GM12874 (cell line): ENCODE measurements around the gene CRACR2B.

ENCODE experiments used
- TF ChIP-seq, protein P1 (sequence below): IDR thresholded peaks from 2 replicates; pipeline ENCODE4 v1.5.1; 2011; ENCODE audit warnings: low read depth, mild to moderate bottlenecking, control low read depth, low read length, moderate library complexity; ENCODE audit not compliant: insufficient read depth

The CRACR2B gene

DNA sequence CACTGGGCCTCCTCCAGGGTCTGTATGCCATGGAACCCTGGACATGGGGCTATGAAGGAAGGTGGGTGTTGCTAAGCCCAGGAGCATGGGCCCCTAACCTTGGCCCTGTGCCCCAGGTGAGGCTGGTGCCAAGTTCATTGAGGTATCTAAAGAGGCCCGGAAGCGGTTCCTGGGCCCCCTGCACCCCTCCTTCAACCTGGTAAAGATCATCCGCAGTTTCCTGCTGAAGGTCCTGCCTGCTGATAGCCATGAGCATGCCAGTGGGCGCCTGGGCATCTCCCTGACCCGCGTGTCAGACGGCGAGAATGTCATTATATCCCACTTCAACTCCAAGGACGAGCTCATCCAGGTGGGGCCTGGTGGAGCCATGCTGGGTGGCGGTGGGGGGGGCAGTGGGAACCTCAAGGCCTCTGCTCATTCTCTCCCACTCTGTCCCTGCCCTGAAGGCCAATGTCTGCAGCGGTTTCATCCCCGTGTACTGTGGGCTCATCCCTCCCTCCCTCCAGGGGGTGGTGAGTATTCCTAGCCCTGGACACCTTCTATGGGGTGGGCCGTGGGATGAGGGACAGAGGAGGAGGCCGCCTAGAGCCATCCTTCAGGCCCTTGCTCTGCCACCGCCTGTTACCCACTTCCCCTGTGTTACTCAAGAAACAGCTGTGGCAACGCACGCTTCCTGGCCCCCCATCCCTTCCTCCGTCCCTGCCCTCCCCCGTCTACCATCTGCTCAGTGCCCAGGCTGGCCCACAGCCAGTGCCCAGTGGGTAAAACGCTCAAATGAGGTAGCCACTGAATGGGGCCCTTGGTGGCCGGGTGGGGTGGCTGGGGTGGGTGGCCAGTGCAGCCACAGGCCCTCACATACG, 6.0 kb upstream of the CRACR2B start:
- TF ChIP-seq, protein P1, sequence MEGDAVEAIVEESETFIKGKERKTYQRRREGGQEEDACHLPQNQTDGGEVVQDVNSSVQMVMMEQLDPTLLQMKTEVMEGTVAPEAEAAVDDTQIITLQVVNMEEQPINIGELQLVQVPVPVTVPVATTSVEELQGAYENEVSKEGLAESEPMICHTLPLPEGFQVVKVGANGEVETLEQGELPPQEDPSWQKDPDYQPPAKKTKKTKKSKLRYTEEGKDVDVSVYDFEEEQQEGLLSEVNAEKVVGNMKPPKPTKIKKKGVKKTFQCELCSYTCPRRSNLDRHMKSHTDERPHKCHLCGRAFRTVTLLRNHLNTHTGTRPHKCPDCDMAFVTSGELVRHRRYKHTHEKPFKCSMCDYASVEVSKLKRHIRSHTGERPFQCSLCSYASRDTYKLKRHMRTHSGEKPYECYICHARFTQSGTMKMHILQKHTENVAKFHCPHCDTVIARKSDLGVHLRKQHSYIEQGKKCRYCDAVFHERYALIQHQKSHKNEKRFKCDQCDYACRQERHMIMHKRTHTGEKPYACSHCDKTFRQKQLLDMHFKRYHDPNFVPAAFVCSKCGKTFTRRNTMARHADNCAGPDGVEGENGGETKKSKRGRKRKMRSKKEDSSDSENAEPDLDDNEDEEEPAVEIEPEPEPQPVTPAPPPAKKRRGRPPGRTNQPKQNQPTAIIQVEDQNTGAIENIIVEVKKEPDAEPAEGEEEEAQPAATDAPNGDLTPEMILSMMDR = no peak

DNA sequence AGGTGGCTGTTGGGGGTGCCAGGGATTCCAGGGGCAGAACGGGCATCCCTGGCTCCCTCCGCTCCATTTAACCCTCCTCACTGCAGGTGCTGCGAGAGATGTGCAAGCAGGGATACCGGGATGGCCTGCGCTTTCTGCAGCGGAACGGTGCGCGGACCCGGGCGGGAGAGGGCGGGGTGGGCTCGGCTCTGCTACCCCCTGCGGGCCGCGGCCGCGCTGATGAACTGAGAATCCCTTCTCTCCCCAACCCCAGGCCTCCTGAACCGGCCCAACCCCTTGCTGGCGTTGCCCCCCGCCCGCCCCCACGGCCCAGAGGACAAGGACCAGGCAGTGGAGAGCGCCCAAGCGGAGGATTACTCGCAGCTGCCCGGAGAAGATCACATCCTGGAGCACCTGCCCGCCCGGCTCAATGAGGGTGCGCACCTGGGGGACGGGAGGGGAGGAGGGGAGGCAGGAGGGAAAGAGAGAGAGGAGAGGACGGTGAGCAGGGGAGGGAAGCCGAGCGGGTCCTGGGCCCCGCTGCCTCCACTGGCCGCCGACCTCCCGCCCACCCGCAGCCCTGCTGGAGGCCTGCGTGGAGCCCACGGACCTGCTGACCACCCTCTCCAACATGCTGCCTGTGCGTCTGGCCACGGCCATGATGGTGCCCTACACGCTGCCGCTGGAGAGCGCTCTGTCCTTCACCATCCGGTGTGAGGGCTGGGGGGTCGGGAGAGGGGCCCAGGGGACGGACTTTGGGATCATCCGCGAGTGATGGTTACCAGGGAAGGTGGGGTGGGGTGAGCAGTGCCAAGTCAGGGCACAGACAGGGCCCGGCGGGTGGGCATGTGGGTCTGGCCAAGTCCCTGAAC, 4.1 kb upstream of the CRACR2B start:
- TF ChIP-seq, protein P1 = no peak

DNA sequence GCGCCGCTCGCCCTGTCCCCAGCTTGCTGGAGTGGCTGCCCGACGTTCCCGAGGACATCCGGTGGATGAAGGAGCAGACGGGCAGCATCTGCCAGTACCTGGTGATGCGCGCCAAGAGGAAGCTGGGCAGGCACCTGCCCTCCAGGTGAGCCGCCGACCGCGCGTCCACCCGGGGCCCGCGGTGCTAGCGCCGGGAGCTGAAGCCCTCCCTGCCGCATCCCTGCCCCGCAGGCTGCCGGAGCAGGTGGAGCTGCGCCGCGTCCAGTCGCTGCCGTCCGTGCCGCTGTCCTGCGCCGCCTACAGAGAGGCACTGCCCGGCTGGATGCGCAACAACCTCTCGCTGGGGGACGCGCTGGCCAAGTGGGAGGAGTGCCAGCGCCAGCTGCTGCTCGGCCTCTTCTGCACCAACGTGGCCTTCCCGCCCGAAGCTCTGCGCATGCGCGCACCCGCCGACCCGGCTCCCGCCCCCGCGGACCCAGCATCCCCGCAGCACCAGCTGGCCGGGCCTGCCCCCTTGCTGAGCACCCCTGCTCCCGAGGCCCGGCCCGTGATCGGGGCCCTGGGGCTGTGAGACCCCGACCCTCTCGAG, 3.3 kb upstream of the CRACR2B start:
- TF ChIP-seq, protein P1 = no peak

DNA sequence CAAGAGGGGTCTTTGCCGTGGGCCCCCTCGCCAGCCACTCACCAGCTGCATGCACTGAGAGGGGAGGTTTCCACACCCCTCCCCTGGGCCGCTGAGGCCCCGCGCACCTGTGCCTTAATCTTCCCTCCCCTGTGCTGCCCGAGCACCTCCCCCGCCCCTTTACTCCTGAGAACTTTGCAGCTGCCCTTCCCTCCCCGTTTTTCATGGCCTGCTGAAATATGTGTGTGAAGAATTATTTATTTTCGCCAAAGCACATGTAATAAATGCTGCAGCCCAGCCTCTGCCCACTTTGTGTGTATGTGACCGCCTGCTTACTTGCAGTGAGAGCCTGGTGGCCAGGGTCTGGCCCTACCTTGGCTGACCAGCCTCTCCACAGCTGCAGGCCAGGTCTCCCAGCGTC, 2.8 kb upstream of the CRACR2B start:
- TF ChIP-seq, protein P1 = no peak

DNA sequence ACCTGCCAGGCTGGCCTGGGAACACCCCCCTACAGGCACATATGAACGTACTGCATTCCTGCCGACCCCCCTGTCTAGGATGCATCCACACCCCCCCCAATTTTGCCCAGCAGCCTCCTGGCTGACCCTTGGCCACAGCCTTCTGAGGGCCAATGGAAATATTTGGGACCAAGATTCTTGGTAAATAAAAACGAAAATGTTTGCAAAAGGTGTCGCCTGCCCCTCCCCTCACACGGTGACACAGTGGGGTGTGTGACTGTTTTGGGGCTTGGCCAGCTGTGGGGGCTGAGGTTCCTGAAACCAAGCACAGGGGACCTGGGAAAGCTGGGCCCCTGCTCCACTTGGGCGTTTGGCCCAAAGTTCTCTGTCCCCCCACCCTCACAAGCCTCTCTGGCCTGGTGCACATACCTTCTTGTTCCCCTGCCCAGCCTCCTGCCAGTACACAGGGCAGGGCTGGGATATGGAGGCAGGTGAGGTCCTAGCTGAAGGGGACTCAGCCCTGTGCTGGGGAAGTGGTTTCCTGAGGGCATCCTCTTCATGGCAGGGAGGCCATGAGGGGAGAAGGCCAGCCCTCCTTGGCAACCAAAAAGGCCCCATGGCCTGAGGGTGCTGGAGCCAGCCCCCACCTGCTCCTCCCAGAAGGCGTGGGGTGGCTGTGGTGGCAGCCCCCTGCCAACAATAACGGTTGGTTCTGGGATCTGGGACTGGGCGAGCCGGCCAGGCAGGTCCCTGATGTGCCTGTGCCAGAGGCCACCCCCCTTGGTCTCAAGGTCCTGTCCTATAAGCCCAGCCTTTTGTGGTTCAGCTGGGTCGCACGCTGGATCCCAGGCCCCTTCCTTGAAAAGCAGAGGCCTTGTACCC, 2.1 kb upstream of the CRACR2B start:
- TF ChIP-seq, protein P1 = no peak

DNA sequence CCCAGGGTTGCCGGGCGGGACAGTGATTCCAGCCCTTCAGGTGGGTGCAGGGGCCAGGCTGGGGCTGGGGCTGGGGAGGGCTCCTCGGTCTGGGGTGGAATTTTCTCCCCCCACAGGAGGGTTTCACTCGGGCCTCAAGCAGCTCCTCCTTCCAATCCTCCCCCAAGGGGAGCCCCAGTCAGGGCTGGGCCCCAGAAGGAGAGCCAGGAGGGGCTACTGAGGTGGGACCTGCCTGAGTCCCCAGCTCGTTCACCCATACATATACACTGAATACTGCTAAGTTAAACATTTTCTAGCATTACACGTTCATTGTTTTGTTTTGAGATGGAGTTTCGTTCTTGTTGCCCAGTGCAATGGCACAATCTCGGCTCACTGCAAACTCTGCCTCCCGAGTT, 1.5 kb upstream of the CRACR2B start:
- TF ChIP-seq, protein P1 = no peak

DNA sequence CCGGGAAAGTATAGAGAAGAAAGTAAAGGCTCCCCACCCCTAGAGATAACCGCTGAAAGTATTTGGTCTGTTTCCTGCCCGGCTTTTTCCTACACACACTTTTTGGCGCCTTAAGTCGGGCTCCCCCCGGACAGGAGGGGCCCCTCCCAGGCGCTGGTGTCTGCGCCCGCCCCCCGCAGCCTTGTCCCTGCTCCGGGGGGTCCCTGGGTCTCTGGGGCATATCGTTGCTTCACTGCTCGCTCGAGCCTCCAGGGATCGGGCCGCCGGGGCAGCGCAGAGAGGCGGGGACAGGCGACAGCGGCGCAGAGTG, 928 bp upstream of the CRACR2B start:
- TF ChIP-seq, protein P1 = no peak
